WTC11 (cell line): ENCODE results near the gene NOG.

Experiments
- ATF3 ChIP-seq: sonication (generic); formaldehyde crosslinking; conservative IDR thresholded peaks from 2 replicates; pipeline ENCODE4 v1.8.1; 2022; ENCODE audit warnings: mild to moderate bottlenecking, missing genetic modification reagents
- TF ChIP-seq, protein P1 (sequence below): fragments of 200-600 bp; IDR thresholded peaks from 2 replicates; pipeline ENCODE4 v1.8.0; 2022; ENCODE audit warnings: antibody characterized with exemption

DNA sequence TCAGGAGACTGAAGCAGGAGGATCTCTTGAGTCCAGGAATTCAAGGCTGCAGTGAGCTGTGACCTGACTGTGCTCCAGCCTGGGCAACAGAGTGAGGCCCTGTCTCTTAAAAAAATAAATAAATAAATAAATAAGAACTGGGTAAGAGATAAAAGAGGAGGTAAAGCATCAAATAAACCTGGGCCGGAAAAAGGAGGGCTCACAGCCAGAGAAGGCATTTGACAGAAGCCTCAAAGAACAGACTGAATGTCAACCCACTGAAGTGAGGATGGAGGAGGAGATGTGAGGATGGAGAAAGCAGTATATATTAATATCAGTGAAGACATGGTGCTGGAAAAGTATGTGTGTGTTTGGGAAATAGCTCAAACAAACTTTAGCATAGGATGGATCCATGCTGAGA is 6.1 kb downstream of the NOG start:
- TF ChIP-seq, protein P1, sequence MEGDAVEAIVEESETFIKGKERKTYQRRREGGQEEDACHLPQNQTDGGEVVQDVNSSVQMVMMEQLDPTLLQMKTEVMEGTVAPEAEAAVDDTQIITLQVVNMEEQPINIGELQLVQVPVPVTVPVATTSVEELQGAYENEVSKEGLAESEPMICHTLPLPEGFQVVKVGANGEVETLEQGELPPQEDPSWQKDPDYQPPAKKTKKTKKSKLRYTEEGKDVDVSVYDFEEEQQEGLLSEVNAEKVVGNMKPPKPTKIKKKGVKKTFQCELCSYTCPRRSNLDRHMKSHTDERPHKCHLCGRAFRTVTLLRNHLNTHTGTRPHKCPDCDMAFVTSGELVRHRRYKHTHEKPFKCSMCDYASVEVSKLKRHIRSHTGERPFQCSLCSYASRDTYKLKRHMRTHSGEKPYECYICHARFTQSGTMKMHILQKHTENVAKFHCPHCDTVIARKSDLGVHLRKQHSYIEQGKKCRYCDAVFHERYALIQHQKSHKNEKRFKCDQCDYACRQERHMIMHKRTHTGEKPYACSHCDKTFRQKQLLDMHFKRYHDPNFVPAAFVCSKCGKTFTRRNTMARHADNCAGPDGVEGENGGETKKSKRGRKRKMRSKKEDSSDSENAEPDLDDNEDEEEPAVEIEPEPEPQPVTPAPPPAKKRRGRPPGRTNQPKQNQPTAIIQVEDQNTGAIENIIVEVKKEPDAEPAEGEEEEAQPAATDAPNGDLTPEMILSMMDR, result no peak
- no peak for TF ChIP-seq ATF3
